Measurements from ENCODE around the gene KLHL1.
A peak's percentile ranks its signal among the peaks of the same experiment; 100 is the strongest.

The KLHL1 gene

DNA sequence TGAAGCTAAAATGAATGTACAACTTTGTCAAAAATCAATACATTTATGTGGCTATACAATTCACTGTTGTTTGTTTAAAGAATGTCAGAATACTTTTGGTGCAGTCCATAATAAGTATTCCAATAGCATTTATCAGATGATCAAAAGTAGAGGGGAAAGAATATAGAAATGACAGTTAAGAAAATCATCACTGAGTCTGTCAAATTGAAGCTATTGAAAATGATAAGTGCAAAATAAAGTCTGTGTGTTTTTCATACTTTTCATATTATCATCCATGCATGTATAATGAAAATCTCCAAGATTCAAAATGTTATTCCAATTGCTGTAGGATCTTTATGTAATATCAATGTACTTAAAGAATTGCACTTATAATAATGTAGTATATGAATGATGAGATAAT, 93.9 kb downstream of the KLHL1 start:
- DNase-seq (ENCODE audit: low spot score) = no peak

DNA sequence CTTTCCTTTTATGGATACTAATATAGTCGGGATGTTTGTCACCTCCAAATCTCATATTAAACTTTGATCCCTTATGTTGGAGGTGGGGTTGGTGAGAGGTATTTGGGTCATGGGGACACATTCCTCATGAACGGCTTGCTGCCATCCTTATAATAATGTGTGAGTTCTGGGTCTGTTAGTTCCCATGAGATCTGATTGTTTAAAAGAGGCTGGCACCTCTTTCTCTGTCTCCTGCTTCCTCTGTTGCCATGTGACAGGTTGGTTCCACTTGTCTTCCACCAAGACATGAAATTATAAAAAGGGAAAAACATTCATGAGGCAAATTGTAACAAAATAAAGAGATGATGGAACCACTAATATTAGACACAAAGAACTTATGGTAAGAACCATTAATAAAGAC, 108.4 kb downstream of the KLHL1 start:
- no peak for DNase-seq (ENCODE audit: low spot score)

DNA sequence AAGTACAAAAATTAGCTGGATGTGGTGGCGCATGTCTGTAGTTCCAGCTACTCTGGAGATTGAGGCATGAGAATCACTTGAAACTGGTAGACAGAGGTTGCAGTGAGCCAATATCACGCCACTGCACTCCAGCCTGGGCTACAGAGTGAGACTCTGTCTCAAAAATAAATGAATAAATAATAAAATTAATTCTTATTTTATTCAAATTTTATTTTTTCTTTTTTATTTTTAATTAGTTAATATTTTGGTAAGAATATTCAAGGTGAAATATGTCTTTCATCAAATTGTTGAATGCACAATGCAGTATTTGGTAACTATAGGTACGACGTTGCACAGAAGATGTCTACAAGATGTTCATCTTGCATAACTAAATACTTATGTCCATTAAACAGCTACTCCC, 111.2 kb downstream of the KLHL1 start:
- no peak for DNase-seq (ENCODE audit: low spot score)

DNA sequence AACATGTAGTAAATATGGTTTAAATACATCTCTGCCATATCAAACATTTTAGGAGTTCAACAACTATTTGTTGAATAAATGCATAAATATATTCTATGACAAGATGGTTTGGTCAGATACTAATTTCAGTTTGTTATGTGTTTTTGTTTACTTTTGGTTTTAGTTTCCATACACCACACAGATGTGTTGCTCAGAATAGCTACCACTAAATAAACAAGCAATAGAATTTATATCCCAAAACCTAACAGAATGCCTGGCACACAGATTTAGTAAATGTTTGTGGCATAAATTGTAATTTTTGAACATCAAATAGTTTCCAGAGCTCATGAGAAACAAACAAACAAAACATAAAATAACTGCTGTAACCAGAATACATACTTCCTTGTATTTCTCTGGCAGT, 127.5 kb downstream of the KLHL1 start:
- no peak for DNase-seq (ENCODE audit: low spot score)

DNA sequence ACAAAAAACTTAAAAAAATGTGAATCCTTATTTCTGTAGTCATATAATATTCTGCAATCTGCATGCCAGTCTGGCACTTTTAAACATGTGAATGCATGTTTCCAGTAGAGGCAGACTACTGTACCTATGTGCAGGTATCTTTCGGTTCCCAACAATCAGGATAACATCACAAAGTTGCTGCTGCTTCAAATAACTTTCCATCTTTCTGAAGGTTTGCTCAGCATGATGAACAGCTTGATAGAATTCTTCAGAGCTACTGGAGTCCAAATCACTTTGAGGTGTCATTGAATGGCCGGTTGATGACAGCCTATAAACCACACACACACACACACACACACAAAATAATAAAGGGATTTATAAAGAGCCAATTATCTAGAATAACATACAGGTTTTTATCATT, 132.8 kb downstream of the KLHL1 start:
- no peak for DNase-seq (ENCODE audit: low spot score)

DNA sequence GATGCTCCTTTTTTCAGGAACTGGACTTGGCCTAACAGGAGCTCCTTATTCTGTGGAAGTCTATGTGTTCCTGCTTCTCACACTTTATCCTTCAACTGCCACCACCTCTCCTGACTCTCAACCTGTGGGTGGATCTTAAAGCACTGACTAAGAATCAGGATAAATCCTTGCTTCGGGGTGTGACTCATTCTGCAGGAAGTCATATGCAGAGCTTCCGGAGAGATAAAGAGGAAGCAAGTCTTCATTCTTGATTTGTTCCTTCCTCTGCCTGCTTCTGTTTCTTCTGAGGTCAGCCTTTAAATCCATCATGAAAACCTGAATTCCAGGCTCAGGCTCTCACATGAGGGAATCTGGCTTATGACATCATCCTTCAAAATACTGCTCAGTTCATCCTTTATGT, 137.7 kb downstream of the KLHL1 start:
- DNase-seq (ENCODE audit: low spot score) = peak; percentile 92

DNA sequence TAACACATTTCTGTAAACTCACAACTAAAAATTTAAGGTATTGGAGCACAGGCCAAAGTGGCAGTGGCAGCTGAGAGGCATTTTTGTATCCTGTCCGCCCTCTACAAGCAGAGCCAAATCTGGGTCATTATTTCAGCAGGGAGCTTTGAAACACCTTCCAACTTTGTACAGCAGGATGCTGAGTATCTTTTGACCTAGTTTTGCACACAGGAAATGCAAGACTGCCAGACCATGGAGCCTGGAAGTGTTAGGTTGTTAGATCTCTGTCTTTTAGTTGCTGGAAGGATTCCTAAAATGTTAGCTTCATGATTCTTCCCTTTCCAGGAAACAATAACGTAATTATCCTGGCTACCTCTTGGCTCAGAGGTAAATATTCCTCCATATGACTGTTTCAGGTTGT, 149.2 kb downstream of the KLHL1 start:
- no peak for DNase-seq (ENCODE audit: low spot score)

DNA sequence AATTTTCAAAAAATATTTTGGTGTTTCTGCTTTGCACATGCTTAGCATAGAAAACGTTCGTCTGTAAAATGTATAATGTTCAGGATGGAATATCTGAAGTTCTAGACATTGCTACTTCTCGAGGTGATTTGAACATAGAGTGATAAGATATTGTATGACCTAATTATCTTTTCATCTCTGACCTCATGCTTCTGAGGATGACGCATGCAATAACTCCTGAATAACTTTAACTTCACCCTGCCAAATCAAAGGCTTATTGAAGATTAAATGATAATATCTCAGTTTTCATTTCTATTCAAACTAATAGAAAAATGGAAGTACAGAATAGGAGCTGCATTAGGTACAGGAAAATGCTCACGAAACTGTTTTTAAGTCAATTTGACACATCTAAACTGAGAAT, 151.4 kb downstream of the KLHL1 start:
- no peak for DNase-seq (ENCODE audit: low spot score)

DNA sequence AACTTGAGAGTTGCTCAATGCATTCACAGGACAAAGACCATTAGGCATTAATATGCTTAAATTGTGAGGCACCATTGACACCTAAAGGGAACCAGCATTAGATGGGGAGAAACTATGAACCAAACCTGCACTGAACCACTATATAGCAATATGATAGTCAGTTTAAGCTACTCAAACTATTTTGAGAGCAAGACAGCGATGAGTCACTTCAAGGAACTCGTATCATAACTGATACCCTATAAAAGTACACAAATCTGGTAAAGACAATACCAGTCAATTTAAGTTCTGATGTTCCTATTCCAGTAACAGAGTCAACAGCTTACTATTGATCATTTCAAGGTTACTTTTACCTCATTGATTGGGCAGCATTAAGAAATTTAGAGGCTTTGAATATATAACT, 151.9 kb downstream of the KLHL1 start:
- DNase-seq (ENCODE audit: low spot score) = no peak

DNA sequence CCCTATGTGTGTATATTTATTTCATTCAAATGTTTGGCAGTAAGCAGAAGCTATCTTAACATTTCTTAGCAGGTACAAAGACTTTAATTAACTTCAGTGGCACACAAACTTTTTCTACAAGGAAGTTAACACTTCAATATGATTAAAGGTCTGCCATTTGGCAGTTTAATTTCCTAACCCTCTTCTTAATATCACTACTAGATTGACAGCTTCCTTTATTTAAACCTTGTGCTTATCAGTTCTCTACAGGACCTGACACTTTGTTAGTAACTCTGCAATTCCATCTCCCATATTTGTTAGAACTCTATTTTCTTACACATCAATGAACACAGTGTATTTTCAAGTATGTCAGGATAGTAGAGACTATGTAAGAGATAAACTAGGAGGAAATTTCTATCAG, 153.0 kb downstream of the KLHL1 start:
- no peak for DNase-seq (ENCODE audit: low spot score)

DNA sequence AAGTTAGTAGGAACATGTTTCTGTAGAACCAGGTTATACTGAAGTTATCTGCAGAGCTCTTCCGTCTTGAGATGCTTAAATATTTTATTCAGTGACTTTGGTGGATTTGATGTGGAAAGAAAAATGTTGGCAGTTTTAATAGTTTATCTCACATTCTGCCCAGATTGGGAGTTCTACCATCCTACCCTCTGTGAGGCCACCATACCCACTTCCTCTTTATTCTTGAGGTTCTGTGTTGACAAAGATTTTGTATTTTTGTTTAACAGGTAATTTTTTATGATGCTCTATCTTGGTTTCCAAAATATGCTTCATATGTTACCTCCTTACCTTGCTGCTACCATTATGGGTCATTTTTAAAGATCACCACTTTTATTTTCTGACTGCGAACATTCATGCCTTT, 156.8 kb downstream of the KLHL1 start:
- DNase-seq (ENCODE audit: low spot score) = no peak

DNA sequence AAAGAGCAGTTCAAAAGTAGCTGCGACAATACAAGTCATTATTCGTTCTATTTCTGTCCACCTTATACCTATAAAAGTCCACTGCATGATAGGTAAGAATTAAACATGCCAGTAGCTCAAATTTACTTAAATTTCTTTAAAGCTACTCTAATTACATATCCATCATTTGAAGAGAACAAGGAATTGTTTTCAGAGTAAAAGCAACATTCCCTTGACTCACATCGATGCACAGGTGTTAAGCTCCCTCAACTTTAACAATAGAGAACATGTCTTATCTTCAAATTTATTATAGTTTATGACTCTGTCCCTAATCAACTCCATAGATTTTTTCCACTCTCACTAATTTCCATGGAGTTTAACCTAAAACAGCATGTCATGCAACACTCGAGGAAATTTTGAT, 158.1 kb downstream of the KLHL1 start:
- no peak for DNase-seq (ENCODE audit: low spot score)

DNA sequence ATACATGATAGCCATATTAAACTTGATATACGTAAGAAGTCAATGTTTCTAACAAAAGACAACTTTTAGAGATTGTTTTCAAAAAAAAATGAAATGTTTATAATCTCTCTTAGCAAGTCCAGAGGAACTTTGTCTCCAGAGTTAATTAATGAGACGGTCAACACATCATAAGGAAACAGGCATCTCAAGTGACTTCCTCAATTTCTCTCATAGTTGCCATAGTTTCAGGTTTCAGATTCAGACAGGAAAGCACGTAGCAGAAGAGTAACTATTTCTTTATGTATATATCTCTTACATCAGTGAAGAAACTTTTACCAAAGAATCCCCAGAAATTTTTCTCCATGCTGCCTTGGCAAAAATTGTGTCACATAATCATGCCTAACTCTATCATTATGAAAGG, 160.2 kb downstream of the KLHL1 start:
- DNase-seq (ENCODE audit: low spot score) = no peak

DNA sequence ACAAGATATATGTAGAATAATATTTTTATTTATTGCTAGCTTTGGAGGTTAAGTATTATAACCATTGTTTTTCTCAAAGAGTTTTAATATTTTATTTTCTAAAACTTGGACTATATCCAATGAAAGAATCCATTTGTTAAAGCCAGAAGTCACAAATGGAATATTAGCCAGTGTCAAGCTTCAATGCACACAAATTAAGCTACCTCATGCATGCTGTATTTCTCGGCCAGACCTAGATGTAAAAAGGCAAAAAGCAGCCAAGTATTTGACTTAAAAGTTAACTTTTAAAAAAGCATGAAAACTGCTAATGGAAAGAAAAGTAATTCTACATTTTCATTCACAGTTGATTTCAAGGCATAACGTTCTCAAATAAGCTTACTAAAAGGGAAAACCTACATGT, 160.7 kb downstream of the KLHL1 start:
- no peak for DNase-seq (ENCODE audit: low spot score)

DNA sequence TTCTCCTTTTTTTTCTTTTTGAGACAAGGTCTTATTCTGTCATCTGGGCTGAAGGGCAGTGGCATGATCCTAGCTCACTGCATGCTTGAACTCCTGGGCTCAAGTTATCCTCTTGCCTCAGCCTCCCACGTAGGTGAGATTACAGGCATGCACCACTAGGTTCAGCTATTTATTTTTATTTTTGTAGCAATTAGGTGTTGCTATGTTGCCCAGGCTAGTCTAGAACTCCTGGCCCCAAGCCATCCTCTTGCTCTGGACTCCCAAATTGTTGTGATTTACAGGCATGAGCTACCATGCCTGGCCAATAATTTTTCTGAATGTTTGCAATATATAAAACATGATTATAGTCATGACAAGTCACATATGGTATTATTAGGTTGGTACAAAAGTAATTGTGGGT, 161.7 kb downstream of the KLHL1 start:
- no peak for DNase-seq (ENCODE audit: low spot score)

DNA sequence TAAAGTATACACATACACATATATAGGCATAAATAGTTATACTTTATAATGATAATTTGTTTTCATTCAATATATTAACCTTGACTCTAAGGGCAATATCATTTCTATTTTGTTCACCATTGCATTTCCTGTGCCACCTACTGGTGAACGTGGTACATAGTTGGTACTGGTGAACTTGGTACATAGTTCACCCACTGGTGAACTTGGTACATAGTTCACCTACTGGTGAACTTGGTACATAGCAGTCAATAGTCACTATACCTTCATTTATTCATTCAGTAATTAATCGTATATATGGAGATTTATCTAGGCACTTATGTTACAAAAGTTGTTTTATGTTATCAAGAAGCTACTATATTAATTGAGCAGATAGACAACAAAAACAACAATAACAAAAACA, 173.2 kb downstream of the KLHL1 start:
- DNase-seq (ENCODE audit: low spot score) = no peak

DNA sequence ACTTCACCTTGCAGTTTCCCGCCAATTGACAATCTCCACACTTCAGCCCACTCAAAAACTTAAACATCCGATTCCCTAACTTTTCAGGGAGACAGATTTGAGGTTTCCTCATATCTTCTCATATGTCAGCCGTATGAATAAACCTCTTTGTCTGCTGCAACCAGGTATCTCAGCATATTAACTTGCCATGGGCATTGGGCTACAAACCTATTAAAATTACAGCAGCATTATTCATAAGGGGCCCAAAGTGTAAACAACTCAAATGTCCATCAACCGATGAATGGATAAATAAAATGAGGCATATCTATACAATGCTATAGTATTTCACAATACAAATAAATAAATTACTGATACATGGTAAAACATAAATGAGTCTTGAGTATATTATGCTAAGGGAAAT, 180.0 kb downstream of the KLHL1 start:
- no peak for DNase-seq (ENCODE audit: low spot score)

DNA sequence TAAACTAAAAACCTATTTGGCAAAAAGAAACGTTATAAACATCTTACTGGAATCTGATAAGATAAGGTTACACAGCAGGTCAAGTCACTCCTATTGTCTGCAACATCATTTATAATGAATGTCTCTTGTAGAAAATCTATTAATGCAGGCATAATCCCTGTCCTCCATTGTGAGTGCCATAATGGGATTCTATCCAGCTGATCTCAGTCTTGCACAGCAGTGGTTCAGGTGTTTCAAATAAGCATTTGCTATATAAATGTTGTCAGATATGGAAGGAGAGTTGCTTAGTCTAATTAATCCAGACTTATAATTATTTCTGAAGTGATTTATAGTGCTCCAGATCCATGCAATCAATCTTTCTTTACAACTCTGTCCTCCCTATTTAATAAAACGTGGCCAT, 187.1 kb downstream of the KLHL1 start:
- no peak for DNase-seq (ENCODE audit: low spot score)

DNA sequence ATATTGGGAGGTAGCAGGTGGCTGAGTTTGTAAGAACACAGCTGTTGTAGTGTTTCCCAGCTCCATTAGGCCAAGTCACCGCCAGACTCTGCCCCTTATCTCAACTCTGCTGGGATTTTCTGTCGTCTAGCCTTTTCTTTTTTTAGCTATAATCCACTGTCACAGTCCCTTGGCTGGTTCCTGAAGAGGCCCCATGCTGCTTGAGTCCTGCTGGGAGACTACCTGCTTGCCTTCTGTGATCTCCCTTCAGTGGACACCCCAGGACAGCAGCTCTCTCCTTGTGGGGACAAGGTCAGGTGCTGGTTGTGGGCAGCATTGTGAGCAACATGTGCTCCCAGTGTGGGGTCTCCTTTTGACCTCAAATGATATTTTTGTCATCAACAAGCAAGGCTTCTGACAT, 195.6 kb downstream of the KLHL1 start:
- DNase-seq (ENCODE audit: low spot score) = no peak

DNA sequence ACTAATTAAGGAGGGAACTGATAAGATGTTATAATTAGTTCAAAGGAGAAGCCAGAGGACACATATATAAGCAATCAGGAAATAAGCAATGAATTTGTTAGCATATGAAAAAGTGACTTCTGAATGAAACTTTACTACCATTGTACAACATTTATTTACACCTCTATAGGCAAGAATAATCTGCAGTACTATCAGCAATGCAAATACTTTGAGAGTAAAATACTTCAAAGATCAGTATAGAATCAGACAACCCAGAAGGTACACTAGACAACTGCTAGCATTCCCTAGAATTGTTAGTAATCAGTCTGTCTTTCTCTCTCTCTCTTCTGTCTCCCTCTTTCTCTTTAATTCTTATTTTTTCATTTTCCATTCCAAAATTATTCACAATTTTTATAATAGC, 197.5 kb downstream of the KLHL1 start:
- DNase-seq (ENCODE audit: low spot score) = no peak

DNA sequence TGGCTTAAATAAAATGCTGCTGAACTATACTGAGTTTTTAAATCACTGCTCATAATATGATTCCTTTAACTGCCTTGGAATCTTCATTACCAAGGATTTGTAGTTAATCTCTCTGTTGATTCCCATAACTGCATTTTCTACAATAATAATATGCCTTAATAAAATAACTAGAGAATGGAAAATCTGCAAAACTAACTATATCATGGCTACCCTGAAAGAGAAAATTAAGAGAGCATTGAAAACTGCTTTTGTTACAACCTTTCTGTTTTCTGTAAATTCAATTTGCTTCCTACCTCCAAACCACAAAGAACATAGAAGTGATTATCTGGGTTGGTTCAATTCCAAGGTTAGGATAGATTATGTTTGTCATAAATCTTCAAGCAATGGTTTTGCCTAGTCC, 203.5 kb downstream of the KLHL1 start:
- no peak for DNase-seq (ENCODE audit: low spot score)

DNA sequence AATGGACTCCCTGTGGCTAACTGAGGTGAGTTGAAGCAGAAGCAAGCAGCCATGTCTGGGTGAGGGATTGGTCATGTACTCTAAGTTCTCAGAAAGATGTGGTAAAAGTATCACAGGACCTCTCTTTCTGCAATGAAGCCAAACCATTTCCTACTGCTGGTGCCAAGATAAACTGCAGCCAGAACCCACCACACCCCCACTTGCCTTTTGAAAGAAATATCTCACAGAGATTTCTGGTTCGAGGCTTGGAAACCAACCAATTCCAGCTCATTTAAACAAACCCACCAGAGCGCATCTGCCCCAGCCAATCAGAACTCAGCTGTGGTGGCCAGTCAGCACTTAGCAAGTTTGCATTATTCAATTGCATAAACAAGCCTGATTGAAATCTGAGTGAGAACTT, 205.2 kb downstream of the KLHL1 start:
- DNase-seq (ENCODE audit: low spot score) = no peak

DNA sequence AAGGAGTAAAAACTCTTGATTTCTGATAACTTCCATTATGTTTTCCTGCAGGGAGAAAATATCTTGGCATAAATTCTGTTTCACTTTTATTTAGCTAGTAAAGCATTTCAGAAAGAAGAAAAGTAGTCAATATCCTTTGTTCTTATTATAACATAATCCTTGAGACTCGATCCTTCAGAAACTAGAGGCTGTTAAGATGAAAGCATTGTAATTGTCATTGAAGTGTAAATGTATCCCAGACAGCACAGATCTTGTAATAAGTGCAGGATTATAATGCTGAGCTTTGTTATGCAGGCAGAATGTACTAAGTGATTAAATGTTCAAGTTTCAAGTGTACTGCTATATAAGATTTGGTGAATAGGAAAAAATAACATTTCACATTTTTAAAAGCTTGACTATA, 225.8 kb downstream of the KLHL1 start:
- no peak for DNase-seq (ENCODE audit: low spot score)

DNA sequence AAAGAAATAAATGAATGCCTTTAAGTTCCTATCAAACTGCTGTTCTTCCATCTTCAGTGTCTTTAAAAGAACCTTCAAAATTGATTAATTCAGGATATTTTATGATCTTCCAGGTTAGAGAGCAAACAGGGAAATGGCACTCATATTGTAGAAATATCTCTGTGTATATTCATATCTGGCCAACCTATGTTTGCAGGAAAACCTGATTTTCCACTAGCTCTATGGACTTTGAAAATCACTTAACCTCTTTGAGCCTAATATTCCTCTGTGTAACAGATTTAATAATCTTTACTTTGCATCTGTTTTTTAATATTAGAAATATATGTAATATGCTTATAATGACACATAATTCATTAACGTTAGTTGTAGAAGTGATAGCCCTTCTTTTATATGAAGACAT, 228.3 kb downstream of the KLHL1 start:
- DNase-seq (ENCODE audit: low spot score) = no peak

DNA sequence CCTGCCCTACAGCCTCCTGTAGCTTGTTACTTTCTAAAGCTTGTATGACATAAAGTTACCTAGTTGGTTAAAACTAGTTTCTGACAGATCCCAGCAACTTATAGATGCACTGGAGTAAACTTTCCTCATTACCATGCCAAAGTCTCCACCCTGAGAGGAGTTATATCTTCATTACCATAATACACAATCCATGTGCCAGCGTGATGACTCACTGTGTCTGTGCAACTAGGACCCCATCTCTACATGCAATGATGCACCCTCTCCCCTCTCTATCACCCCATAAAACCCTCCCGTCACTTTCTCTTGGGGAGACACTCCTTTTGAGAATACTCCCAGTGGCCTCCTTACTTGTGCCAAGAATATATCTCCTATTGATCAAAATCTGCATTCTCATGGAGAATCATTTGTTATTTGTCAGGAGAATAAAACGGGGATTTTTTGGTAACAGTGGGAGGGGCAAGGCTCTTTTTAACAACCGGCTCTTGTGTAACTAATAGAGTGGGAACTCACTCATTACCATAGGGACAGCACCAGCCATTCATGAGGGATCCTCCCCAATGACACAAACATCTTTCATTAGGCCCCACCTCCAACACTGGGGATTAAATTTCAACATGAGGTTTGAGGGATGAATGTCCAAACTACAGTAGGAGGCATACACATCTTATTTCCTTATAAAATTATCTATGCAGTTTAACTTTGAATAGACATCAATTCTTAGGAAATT, 235.8 kb downstream of the KLHL1 start:
- no peak for DNase-seq (ENCODE audit: low spot score)
